Activated CD8-positive, alpha-beta memory T cell treated with anti-CD3 and anti-CD28 coated beads for 4 hours (primary cell): ENCODE results near the gene PM20D1.
"Not testable (repeated sequence)": the region's sequence is repeated elsewhere in the genome, so short reads cannot be mapped to it uniquely, and the experiment has no call there.

Experiments used
- DNase-seq, 2 donors: peaks; one replicate each; pipeline ENCODE4 v3.0.0-alpha.2; 2020; ENCODE audit warnings: low read depth in 2 of 2

PM20D1 gene

DNA sequence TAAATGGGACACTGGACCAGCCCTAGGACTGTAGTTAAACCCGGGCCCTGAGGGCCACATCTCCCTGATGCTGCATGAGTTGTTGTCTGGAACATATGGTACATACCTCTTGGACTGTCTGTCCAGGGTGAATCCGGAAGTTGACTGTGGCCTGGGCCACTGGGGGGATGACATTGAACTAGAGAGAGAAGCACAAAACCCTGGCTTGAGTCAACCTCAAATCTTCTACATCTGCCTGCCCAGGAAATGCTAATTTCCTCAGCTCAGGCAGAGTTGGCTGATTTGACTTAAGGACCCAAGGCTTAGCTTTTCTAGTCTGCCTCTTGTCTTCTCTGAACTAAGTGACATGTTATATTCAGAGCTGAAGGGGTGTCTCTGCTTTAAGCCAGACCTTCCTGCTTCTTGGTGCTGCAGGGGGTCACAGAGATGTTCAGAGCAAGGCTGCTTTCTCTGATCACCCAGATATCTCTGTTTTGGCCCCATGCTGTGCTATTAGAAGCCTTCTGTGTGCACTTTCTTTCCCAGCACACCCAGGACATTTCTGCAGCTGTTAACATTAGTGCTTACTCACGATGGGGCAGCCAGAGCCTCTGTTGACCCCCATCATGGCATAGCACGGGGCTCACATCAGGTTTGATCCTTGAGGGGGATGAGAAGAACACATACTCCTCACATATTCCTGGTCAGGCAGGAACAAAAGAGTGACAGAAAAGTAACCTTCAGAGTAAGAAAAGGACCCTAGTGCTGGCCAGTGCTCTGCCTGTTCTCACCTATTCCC lies 9.6 kb downstream of the PM20D1 start:
- no peak for DNase-seq

- DNase-seq, result no peak
These were observed 12.5 kb downstream of the PM20D1 start for GRCh38 chr1:205837382-205837970.

DNA sequence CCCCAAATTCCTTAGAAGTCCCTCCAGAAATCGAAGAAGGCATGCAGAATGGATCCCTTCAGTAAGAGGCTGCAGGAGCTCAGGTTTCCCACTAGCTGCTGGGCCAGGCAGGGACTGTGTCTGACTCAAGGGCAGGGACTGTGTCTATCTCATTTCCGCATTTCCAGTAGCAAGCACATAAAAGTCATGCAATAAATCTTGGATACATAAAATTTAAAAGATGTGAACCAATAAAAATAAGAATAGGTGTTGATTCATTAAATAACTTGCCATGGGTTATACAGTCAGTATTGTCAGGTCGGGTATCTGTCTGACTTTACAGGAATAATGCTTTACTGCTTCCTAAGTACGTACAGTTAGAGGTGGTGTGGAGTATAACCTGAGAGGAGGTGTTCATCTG lies 15.2 kb downstream of the PM20D1 start:
- no peak for DNase-seq

GRCh38 chr1:205832326-205832751 lies 17.6 kb downstream of the PM20D1 start:
- no peak for DNase-seq

DNA sequence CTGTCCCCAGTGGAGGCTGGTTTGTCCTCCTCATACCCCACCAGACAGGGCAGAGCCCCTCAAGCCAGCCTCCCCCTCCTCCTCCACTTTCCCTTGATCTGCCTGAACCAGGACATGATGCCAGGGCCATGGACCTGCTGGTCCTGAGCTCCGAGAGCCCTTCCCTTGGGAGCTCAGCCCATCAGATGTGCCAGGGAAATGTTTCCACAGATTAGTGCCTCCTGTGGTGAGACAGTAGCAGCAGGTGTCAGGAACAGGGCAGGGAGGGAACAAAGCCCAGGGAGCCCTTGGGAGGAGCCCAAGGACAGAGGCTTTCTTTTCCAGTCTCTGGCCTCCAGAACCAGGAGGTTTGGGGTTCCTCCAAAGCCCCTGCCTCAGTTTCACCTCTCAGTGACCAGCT lies 22.3 kb downstream of the PM20D1 start:
- no peak for DNase-seq

GRCh38 chr1:205826995-205827394 lies 22.9 kb downstream of the PM20D1 start:
- DNase-seq, result no peak

GRCh38 chr1:205826016-205826806 lies 23.7 kb downstream of the PM20D1 start:
- DNase-seq, result no peak

DNA sequence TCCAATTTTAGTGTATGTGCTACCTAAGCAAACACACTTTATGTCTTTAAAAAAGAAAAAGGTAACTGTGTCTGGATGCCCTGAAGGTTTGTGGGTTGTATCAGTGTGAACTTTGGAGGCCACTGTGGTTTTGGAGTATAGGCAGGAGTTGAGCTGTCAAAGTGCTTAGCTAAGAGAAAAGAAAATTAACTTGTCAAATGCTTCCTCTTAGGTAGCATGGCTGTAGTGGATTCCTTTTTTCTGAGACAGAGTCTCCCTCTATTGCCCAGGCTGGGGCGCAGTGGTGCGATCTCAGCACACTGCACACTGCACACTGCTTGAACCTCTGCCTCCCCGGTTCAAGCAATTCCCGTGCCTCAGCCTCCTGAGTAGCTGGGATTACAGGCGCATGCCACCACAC lies 25.8 kb downstream of the PM20D1 start:
- no peak for DNase-seq

- not testable (repeated sequence) for DNase-seq
These were observed 26.7 kb downstream of the PM20D1 start for GRCh38 chr1:205823260-205823659.

- no peak for DNase-seq
These were observed 27.5 kb downstream of the PM20D1 start for GRCh38 chr1:205822397-205822796.

GRCh38 chr1:205817988-205818387 lies 31.9 kb downstream of the PM20D1 start:
- DNase-seq, result no peak

GRCh38 chr1:205817364-205817763 lies 32.6 kb downstream of the PM20D1 start:
- no peak for DNase-seq

DNA sequence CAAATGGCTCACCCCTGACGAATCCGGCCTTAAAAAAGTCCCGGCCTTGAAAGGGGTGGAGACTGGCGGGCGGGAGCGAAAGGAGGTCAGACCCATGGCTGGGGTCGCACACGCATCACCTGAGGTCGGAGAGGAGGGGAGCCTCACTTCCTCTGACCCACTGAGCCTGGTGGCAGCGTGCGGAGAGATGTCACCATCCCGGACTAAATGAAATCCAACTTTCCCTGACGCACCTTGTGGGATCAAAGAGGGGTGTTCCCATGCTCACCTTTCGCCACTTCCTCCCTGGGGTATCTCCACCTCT lies 36.2 kb downstream of the PM20D1 start:
- DNase-seq, result no peak

DNA sequence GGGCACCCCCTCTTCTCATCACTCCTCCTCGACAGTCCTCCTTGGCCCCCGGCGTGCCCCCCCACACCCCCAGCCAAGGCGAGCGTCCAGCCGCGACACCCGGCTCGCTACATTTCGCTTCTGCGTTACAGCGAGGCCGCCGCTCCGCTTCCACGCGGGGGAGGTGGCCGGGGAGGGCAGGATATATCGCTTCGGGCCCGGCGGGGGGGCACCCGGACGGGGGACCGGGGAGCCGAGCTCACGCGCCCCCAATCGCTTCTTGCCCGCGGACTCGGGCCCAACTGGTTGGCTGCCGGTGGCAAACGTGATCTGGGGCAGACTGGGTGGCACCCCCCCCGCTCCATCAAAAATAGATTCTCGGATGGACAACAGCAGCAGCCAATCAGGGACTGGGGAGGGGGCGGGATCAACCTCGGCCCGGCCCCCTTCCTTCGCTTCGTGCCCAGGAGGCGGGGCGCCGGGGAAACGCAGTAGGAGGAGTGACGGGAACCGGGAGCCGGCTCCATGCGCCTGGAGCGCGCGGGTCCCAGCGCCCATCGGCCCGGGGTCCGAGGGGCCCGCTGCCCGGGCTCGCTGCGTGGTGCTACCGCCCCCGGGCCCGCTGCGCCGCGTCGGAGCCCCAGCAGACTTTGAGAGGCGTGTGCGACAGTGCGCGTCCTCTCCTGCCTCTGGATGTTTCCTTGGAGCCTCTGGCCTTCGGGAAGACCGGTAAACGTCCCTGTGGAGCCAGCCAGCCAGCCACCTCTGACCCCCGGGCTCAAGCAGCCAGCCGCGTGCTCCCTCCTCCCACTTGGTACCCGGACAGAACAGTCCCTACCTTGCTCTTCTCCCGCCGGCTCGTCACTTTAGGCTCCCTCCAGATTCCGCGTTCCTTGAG lies 36.8 kb downstream of the PM20D1 start, which contains the start of gene SLC41A1:
TSS of gene SLC41A1 (minus strand) at position 321 of the 877 bp plus-strand sequence. CDS start 2,757 bp downstream, outside the sequence.
- peak; percentile 79 to 87 for DNase-seq

DNA sequence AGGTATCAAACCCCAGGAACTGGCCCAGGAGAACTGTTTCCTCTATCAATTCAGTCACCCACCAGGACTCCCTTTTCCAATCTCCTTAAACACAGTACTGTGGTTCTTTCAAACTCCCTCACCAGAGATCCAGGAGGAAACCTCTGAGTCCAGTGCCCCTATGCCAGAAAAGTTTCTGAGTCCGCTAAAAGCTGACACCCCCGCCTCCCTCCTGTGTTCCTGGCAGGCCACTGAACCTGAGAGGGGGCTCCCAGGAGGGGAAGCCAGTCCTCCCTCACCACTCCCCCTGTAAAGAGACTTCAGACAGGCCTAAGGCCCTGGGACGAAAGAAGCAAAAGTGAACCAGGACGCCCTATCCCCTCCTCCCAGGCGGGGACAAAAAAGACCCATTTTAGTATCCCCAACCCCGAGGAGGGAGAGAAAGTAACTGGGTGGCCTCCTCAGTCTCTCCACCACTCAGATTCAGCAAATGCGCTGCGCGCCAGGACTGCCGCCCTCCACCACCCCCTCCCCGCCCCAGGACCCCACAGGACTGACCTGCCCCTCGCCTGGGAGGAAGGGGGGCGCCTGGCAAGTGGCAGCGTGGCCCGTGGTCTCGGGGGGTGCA lies 37.6 kb downstream of the PM20D1 start:
- DNase-seq, result no peak

DNA sequence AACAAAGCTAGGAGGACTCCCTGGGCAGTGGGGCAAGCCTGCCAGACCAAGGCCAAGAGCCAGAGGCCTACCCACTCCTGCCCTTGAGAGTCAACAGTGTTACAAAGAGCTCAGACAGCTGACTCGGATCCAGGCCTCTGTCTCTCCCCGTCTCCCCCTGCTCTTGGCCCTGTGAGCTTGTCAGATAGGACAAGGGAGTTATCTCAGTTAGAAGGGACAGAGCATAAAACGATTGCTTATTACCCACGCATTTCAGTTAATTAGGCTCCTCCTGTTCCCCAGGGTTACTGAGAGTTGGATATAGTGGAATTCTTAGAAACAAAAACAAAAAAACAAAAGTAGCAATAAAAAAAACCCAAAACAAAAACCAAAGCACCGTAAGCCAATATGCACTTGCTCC lies 38.3 kb downstream of the PM20D1 start:
- no peak for DNase-seq

- DNase-seq, result no peak
These were observed 39.3 kb downstream of the PM20D1 start for GRCh38 chr1:205810448-205811157.

- DNase-seq, result no peak
These were observed 40.0 kb downstream of the PM20D1 start for GRCh38 chr1:205809942-205810345.

DNA sequence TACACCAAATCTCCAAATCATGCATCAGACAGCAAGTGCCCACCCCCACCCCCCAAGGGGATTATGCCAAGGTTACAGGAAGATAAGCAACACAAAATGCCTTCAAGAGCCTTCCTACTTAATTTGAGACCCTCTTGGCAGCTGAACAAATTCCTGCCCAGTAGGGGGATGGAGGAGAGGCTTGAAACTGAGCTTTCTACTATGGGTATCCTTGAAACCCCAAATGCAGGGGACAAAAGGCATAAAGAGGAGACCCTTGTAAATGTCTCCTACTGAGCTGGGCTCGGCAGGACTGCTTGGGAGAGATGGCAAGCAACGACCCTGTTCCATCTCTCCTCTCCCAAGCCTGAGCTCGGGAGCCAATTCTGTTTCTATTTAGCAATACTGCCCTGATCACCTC lies 40.5 kb downstream of the PM20D1 start:
- DNase-seq, result no peak

DNA sequence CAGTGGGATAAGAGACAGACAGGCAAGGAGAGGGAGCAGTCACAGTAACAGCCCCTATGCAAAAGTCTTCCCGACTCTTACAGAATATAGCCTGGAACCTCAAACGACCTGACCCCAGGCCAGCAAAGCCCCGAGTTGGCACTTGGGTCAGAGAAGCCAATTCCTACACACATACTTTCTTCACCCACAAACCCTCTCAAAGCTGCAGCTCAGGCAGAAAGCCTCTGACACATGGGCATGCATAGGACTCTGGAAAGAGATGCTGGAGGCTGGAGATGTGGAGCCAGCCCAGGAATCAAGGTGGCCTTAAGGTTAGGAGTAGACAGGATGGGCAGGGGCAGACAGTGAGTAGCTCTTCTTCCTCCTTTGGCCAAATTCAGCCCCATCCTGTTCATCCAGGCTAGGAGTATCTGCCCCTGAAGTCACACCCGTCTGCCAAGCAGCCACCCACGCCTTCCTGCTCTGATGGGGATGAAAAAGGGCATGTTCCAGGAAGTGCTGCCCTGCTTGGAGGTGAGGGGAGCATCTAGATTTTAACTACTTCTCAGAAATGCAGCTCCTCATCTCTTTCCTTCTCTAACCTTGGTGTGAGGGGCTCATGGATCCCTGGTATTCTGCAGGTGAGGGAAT lies 44.7 kb downstream of the PM20D1 start:
- no peak for DNase-seq
